ENCODE measurements around the gene AHDC1. TPM values are rescaled to one million over a fixed set of nuclear protein-coding genes. Genes with fewer than 3 reads are reported as not detected.

The AHDC1 gene
- total and polyA plus RNA-seq, 9 of the 15 experiments (the other 6 are each of a cell fraction or from before 2014, with no cell fraction given), result 0.21 to 36.4 (median 4.7) TPM

DNA sequence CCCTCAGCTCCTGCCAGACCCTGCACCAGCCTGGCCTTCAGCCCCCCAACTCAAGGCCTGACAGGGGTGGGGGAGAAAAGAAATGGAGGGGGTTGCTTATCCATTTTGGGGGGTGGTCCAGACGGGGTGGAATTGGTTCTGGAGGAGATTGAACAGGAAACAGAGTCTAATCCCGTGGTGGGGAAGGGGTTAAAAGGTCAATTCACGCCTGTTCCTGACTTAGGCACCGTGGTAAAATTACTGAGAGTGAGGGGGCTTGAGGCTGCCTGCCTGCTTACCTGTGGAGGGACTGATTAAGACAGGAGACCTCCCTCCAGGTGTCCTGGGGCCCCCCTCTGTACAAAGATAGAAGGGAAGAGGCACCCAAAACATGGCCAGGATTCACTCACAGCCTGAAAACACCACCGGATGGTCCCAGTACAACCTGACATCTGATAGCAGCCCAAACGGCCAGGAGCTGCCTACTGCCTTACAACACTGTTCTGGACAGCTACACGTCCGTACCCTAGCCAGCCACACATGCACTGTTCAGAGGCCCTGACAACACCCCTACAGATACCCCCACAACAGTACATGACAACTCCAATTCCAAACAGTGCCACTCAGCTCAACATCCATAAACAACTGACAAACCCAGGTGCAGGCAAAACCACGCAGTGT is 31.8 kb downstream of the AHDC1 start (continued):
- TF ChIP-seq, protein P1, sequence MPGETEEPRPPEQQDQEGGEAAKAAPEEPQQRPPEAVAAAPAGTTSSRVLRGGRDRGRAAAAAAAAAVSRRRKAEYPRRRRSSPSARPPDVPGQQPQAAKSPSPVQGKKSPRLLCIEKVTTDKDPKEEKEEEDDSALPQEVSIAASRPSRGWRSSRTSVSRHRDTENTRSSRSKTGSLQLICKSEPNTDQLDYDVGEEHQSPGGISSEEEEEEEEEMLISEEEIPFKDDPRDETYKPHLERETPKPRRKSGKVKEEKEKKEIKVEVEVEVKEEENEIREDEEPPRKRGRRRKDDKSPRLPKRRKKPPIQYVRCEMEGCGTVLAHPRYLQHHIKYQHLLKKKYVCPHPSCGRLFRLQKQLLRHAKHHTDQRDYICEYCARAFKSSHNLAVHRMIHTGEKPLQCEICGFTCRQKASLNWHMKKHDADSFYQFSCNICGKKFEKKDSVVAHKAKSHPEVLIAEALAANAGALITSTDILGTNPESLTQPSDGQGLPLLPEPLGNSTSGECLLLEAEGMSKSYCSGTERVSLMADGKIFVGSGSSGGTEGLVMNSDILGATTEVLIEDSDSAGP (CRISPR knock-in tag; IDR thresholded peaks at IDR 0.05), result 0 out of 2 replicates have a peak, but pooled peaks have one; percentile 35
- no peak for TF ChIP-seq EP400 (IDR thresholded peaks at IDR 0.05)
- TF ChIP-seq SUPT5H (IDR thresholded peaks at IDR 0.05), result no peak
- TF ChIP-seq, protein P2, sequence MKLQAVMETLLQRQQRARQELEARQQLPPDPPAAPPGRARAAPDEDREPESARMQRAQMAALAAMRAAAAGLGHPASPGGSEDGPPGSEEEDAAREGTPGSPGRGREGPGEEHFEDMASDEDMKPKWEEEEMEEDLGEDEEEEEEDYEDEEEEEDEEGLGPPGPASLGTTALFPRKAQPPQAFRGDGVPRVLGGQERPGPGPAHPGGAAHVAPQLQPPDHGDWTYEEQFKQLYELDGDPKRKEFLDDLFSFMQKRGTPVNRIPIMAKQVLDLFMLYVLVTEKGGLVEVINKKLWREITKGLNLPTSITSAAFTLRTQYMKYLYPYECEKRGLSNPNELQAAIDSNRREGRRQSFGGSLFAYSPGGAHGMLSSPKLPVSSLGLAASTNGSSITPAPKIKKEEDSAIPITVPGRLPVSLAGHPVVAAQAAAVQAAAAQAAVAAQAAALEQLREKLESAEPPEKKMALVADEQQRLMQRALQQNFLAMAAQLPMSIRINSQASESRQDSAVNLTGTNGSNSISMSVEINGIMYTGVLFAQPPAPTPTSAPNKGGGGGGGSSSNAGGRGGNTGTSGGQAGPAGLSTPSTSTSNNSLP (IDR thresholded peaks at IDR 0.05; ENCODE audit: borderline replicate concordance, low read depth, low read length), result no peak
- TF ChIP-seq FOXA3 (CRISPR knock-in tag; conservative IDR thresholded peaks at IDR 0.05 in 1 of 2, IDR thresholded peaks at IDR 0.05 in 1 of 2), result peak in 1 of 2 experiments; percentile 42; a peak in 1 of 4 replicates
- 0 out of 2 replicates have a peak, but pooled peaks have one; percentile 29 for TF ChIP-seq NR2C1 (IDR thresholded peaks at IDR 0.05)
- TF ChIP-seq NR2C1 (tag; IDR thresholded peaks at IDR 0.05), result 0 out of 2 replicates have a peak, but pooled peaks have one; percentile 18
- TF ChIP-seq ZNF217 (CRISPR knock-in tag; IDR thresholded peaks at IDR 0.05), result no peak
- peak; percentile 10; the same call in 1 of the 2 replicates for TF ChIP-seq ZBTB7A (IDR thresholded peaks at IDR 0.05; ENCODE audit: borderline replicate concordance, control insufficient read depth, low read depth, low read length)
- no peak for TF ChIP-seq NCOA2 (IDR thresholded peaks at IDR 0.05; ENCODE audit: partially characterized antibody in 2 of 2)
- TF ChIP-seq CBFA2T2 (conservative IDR thresholded peaks at IDR 0.05), result 0 out of 2 replicates have a peak, but pooled peaks have one; percentile 3
- TF ChIP-seq ZBTB1 (CRISPR knock-in tag; IDR thresholded peaks at IDR 0.05; ENCODE audit: borderline replicate concordance, low read depth), result peak; percentile 50; the same call in 1 of the 2 replicates
- no peak; the same call in 1 of the 2 replicates for TF ChIP-seq XRCC5 (IDR thresholded peaks at IDR 0.05; ENCODE audit: low read depth, low read length)
- no peak for TF ChIP-seq DIDO1 (tag; IDR thresholded peaks at IDR 0.05; ENCODE audit: low read depth)
- TF ChIP-seq ATF7 (IDR thresholded peaks at IDR 0.05), result peak; percentile 25; the same call in 1 of the 2 replicates
- TF ChIP-seq MIER1 (IDR thresholded peaks at IDR 0.05; ENCODE audit: low read depth), result 0 out of 2 replicates have a peak, but pooled peaks have one; percentile 41
- peak; percentile 65; the same call in 1 of the 2 replicates for TF ChIP-seq ETV5 (CRISPR knock-in tag; IDR thresholded peaks at IDR 0.05; ENCODE audit: low read depth)
- TF ChIP-seq RB1 (IDR thresholded peaks at IDR 0.05; ENCODE audit: low read depth), result no peak
- TF ChIP-seq KAT7 (CRISPR knock-in tag; IDR thresholded peaks at IDR 0.05; ENCODE audit: borderline replicate concordance), result 0 out of 2 replicates have a peak, but pooled peaks have one; percentile 52
- no peak for TF ChIP-seq PHF20 (IDR thresholded peaks at IDR 0.05; ENCODE audit: partially characterized antibody)
- TF ChIP-seq, protein P3, sequence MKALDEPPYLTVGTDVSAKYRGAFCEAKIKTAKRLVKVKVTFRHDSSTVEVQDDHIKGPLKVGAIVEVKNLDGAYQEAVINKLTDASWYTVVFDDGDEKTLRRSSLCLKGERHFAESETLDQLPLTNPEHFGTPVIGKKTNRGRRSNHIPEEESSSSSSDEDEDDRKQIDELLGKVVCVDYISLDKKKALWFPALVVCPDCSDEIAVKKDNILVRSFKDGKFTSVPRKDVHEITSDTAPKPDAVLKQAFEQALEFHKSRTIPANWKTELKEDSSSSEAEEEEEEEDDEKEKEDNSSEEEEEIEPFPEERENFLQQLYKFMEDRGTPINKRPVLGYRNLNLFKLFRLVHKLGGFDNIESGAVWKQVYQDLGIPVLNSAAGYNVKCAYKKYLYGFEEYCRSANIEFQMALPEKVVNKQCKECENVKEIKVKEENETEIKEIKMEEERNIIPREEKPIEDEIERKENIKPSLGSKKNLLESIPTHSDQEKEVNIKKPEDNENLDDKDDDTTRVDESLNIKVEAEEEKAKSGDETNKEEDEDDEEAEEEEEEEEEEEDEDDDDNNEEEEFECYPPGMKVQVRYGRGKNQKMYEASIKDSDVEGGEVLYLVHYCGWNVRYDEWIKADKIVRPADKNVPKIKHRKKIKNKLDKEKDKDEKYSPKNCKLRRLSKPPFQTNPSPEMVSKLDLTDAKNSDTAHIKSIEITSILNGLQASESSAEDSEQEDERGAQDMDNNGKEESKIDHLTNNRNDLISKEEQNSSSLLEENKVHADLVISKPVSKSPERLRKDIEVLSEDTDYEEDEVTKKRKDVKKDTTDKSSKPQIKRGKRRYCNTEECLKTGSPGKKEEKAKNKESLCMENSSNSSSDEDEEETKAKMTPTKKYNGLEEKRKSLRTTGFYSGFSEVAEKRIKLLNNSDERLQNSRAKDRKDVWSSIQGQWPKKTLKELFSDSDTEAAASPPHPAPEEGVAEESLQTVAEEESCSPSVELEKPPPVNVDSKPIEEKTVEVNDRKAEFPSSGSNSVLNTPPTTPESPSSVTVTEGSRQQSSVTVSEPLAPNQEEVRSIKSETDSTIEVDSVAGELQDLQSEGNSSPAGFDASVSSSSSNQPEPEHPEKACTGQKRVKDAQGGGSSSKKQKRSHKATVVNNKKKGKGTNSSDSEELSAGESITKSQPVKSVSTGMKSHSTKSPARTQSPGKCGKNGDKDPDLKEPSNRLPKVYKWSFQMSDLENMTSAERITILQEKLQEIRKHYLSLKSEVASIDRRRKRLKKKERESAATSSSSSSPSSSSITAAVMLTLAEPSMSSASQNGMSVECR (CRISPR knock-in tag; IDR thresholded peaks at IDR 0.05), result peak; percentile 82

Data from K562 (cell line).